HG03457 (cell line): ENCODE measurements around the gene GPC3.
"Not testable (repeated sequence)": the region's sequence is repeated elsewhere in the genome, so short reads cannot be mapped to it uniquely, and the experiment has no call there.

Experiments used
- ATAC-seq: cut with Tn5 transposase; IDR thresholded peaks from one replicate; pipeline ENCODE4 v1.9.1; 2021; ENCODE audit warnings: moderate number of reproducible peaks; ENCODE audit not compliant: unreplicated experiment

GPC3 gene

DNA sequence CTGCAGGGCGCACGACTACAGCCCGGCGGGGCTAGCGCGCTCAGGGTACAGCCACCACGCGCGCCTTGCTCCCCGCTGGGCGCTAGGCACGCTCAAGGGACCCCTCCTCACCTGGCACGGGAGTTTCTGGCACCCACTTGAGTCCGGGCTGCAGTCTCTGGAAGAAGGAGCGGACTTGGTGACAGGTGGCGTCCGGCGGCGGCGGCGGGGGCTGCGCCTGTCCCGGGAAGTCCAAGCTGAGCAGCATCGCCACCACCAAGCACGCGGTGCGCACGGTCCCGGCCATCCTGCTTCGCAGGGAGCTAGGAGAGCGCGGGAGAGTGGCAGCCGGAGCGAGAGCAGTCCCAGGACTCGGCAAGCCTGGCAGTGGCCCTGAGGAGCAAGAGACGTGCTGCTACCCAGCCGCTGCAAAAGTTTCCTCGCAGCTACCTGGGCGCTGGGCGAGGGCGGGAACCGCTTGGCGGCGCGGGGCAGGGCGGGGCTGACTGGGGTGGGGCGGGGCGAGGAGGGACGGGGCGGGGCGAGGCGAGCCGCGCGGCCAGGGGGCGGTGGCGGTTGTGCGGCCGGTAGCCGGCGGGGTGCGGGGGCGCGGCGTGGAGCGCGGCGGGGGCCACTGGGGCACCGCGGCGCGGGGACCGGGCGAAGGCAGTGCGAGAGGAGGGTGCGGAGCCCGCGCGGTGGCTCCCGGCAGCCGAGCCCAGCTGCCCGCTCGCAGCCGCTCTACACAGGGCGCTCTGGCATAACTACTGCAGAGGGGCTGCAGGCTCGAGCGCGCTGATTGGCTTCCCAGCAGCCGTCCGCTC lies at the start of gene GPC3:
TSS of gene GPC3 (minus strand) at position 431 of the 803 bp plus-strand sequence.
- no peak for ATAC-seq

GRCh38 chrX:134032441-134032840 lies 47.0 kb upstream of the GPC3 start:
- no peak for ATAC-seq

DNA sequence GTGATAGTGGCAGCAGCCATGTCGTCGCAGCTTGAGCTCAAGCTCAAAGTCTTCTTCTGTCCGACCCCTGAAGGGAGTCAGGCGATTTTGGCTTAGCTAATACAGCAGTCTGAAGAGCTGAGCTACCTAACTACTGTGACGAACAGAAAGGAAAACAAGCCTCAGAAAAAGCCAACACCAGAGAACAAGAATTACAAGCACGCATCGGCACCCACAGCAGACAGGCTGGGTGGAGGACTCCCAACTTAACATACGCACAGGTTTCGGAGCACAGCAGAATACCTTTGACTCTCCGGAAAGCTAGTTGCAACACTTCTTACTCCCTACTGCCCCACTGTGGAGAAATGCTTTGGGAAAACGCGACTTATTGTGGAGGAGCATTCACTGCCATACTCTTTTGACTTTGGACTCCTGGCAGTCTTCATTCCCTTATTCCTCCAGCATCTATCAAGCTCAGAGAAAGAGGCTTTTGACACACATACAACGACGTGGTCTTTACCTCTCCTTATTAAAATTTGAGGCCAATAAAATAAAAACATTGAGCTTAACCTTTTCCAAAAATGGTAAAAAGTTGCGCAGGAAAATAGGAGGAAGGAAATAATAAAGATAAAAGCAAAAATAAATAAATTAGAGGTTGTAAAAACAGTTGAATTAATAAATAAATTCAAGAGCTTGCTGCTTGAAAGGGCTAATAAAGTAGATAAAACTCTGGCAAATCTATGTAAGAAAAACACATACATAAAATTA lies 41.3 kb upstream of the GPC3 start:
- no peak for ATAC-seq

- no peak for ATAC-seq
These were observed 40.7 kb upstream of the GPC3 start for GRCh38 chrX:134025986-134026545.

DNA sequence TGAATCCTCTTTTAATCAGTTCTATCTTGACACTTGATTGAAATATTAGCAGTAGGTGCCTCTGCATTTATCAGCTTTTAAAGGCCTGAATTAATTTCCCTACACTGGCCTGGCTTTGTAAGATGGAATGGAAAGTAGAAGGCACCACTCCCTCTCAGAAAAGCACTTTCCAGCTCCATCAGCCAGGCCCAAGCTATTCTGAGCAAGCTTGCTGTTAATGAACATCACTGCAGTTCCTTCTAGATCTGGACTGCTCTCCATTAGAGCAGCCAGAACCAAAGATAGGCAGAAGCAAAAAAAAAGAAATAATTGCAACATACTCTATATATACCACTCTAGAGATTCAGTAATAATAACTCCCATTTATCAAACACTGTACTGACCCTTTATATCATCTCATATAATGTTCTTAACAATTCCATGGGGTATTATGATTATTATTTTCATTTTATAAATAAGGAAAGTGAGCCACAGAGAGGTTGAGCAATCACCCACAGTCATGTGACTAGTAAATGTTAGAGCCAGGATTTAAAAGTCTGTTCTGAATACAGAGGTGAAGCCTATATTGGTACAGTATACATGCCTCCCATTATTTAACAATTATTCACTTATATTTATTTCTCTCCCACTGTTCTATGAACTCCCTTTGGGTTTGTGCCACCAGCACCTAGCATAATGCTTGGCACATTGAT lies 39.4 kb upstream of the GPC3 start:
- ATAC-seq, result no peak

DNA sequence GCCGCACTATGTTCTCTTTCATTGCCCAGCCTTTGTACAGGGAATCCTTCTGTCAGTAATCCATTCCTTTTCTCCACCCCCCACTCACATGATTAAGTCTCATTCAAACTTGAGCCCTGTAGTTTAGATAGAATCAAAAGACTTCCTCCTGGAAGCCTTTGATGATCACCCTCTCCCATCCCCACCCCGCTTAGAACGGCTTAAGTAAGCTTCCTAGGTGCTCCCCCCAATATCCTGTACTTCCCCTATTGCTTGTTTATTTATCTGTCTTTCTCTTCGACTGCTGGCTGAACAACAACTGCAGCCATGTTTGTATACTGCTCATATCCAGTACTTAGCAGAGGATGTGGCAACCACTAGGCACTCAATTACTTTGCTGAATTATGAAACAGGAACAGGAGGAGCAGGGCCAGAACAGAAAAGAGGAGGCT lies 38.5 kb upstream of the GPC3 start:
- ATAC-seq, result no peak

- ATAC-seq, result no peak
These were observed 35.5 kb upstream of the GPC3 start for GRCh38 chrX:134020910-134021309.

DNA sequence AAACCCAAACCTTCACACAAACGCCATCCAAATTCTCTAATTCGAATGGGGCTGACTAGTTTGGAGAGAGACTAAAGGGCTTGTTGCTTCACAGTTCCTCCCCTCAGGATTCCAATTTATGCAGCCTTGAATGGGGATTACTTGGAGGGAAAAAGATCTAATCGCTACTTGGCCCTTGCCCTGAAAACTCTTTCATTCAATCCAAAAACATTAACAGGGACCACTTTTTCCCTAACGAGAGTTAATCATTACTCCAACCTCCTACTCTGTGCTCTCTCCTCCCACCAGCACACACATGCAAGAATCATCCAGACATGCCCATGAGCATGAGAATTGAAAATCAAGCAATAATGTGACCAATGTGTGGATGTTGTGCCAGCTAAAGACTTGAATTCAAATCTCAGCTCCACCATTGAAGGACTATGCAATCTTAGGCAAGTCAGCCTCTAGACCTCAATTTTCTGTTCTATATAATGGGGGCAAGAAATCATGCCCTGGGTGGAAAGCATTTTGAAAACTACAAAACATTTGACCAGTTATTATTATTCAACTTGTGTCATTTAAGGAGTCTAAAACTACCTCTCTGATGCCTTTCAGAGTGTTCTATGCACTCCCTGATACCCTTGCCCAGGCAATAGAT lies 34.3 kb upstream of the GPC3 start:
- ATAC-seq, result no peak

DNA sequence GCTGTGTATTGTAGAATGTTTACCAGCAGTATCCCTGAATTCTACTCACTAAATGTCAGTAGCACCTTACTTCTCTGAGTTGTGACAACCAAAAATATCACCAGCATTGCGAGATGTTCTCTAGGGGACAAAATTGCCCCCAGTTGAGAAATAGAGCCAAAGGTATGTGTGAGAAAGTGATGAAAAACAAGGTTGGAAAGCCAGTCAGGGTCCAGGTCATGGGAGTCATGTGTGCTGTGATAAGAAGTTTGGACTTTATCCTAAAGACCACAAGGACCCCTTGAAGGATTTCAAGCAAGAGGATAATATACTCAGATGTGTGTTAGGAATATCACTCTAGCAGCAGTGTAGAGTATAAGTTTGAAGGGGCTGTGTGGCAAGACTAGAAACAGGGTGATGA lies 30.9 kb upstream of the GPC3 start:
- not testable (repeated sequence) for ATAC-seq

- ATAC-seq, result not testable (repeated sequence)
These were observed 30.1 kb upstream of the GPC3 start for GRCh38 chrX:134015510-134015909.

GRCh38 chrX:134013524-134013923 lies 28.1 kb upstream of the GPC3 start:
- ATAC-seq, result no peak

DNA sequence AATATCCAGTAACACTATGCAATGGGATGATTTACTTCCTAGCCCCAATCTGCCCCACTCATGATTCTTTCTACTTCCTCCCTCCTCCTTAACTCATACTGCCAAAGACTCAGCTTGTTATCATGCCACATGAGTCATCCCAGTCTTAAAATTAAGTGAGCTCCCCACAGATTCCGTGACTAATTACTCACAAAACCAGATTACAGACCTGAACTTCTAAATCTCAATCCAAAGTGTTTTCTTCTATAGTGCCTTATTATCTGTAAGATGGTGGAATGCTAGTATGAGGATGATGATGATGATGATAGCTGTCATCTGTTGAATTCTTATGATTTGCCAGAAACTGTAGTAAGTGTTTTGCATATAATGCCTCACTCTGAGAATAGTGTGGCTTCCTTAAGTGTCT lies 27.7 kb upstream of the GPC3 start:
- no peak for ATAC-seq

DNA sequence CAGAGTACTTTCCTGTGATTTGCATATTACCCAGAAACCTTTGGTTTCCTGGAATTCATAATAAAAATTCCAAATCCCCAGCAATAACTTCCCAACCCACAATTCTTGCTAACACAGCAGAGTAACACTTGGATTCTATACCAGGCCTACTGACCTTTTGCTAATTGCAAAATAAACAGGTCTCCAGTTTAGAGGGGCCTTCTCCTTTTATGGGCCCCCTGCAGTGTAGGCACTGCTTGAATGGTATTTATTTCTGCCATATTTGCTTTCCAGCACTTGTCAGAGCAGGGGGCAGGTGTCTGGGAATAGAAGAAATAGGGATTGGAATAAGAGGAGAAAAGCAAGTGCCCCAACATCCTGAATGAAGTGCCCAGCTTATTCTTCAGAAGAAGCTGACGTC lies 25.3 kb upstream of the GPC3 start:
- no peak for ATAC-seq

DNA sequence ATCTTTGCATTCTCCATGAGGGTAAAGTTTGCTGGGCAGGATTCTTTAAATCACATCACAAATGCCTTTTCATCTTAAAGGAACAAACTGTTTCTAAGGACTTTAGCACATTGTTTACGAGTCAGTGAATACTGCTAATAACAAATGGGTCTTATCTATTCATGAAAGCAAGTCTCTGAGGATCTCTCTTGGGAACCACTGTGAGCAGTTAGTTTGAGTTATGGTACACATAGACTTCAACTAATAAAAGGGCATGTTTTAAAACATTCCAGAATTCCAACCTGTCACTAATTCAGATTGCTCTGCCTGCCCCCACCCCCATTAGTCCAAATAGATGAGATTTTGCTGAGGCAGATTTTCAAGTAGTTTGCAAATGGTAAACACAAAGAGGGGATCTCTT lies 22.3 kb upstream of the GPC3 start:
- ATAC-seq, result no peak

DNA sequence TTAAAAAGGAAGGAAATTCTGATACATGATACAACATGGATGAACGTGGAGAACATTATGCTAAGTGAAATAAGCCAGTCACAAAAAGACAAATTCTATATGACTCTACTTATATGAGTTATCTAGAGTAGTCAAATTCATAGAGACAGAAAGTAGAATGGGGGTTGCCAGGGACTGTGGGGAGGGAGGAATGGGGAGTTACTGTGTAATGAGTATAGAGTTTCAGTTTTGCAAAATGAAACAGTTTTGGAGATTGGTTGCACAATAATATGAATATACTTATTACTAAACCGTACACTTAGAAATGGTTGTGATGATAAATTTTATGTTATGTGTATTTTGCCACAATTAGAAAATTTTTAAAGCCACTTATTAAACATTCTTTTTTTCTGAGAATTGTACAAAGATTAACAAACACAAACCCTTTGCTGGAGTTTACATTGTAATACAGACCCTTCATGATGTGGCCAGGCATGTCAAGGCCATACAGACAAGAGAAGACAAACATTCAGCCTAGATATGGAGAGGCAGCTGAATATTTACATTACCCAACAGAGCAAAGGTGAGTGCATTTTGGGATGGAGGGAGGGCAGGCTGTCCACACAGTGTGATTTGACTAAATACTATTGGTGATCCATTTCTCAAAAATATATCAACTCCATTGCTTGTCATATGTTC lies 21.2 kb upstream of the GPC3 start:
- ATAC-seq, result no peak

GRCh38 chrX:134004084-134004483 lies 18.7 kb upstream of the GPC3 start:
- ATAC-seq, result no peak

GRCh38 chrX:134002921-134003615 lies 17.7 kb upstream of the GPC3 start:
- no peak for ATAC-seq

- ATAC-seq, result no peak
These were observed 15.2 kb upstream of the GPC3 start for GRCh38 chrX:134000260-134001245.
